Activated naive CD8-positive, alpha-beta T cell (primary cell): Measurements from ENCODE around the gene BCO2.

ENCODE experiments used
- H3K27ac Mint-ChIP-seq: one replicate; pipeline ENCODE4 v1.8.0; 2021; ENCODE audit warnings: mixed read lengths
- H3K27me3 Mint-ChIP-seq: one replicate; pipeline ENCODE4 v1.8.0; 2021; ENCODE audit warnings: mixed read lengths
- H3K36me3 Mint-ChIP-seq: one replicate; pipeline ENCODE4 v1.8.0; 2021; ENCODE audit warnings: mixed read lengths
- H3K4me1 Mint-ChIP-seq: one replicate; pipeline ENCODE4 v1.8.0; 2021; ENCODE audit warnings: low read depth, mixed read lengths
- H3K4me3 Mint-ChIP-seq: one replicate; pipeline ENCODE4 v1.8.0; 2021; ENCODE audit warnings: mild to moderate bottlenecking, mixed read lengths
- H3K9me3 Mint-ChIP-seq: one replicate; pipeline ENCODE4 v1.8.0; 2021; ENCODE audit warnings: low read depth, mixed read lengths

The BCO2 gene

DNA sequence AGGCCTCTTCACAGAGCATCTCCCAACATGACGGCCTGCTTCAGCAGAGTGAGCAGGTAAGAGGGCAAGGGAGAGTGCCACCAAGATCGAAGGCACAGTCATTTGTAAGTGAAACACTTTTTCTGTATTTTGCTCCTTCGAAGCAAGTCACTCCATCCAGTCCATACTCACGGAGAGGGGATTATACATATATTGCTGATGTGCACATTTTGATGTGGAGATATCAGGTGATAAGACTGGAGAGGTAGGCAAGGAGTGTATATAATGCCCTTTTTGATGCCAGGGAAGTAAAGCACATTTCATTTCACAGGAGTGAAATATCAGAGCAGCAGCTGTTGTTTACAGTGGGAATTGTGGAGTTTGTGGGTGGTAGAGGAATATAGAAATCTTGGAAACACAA, 62.1 kb downstream of the BCO2 start:
- Mint-ChIP-seq H3K36me3 (peaks cover 25% of the 10 kb centered on the region), H3K9me3 (no peaks in the 10 kb centered on the region), H3K27me3 (no peaks in the 10 kb centered on the region)

DNA sequence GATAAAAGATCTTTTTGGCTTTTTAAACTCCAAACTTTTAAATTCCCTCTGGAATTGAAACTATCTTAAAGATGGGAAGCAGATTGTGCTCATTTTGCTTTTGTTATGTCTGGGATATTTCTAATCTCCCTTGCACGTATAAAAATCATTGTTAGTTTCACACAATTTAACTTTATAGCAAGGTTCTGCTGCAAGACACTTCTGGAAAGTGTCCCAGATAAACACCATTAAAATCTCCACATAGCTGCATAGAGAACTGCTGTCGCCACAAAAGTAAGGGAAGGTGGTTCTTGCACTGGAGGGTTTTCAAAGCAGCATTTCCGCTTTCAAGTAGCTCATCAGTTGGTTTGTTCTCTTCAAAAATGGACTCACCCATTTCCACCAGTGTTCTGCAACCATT, 62.7 kb downstream of the BCO2 start:
- H3K36me3 Mint-ChIP-seq = peaks cover 30% of the 10 kb centered on the region
- no peak overlapping the region for H3K27ac Mint-ChIP-seq
- H3K9me3 Mint-ChIP-seq = no peaks in the 10 kb centered on the region
- H3K4me3 Mint-ChIP-seq = no peak overlapping the region
- no peaks in the 10 kb centered on the region for H3K27me3 Mint-ChIP-seq
- H3K4me1 Mint-ChIP-seq = no peaks in the 10 kb centered on the region

More for the DNA sequence above, 62.1 kb downstream of the BCO2 start:
- Mint-ChIP-seq H3K27ac (no peak overlapping the region), H3K4me1 (no peaks in the 10 kb centered on the region), H3K4me3 (no peak overlapping the region)

DNA sequence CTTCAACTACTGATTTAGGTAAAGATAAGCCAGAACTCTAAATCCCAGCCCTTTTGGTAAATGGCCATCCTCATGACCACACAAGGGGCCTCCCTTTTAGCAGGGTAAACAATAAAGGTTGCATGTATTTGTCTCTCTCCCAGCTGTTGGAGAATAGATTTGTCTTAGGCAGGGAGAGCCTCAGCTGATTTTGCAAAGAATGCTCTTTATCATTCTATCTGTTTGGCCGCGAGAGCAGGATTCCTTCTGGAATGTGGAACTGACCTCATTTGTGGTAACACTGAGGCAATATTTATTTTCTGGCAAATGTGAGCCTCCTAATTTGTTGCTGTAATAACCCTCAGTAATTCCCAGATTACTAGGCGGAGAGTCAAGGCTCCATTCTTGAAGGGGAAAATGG, 66.2 kb downstream of the BCO2 start:
- H3K27me3 Mint-ChIP-seq = no peaks in the 10 kb centered on the region
- H3K36me3 Mint-ChIP-seq = peaks cover 32% of the 10 kb centered on the region
- no peaks in the 10 kb centered on the region for H3K4me1 Mint-ChIP-seq

DNA sequence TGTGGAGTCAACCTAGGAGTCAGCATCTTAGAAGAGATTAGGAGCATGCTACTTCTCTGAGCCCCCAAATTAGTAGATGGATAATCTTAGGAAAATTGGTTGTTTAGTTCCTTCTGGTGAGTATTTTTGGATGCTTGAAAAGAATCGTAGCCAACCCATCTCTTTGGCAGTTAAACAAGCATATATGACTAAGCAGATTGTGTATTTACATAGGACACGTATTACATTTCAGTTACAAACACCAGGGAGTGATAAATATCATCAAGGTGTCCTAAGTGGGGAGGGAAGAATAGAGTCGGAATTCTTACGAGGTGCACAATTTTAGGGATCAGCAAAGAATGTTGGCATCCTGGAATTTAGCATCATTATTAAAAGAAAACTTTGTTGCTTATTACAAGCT, 71.9 kb downstream of the BCO2 start:
- peaks cover 12% of the 10 kb centered on the region for H3K9me3 Mint-ChIP-seq
- peaks cover 11% of the 10 kb centered on the region for H3K36me3 Mint-ChIP-seq
- H3K27ac Mint-ChIP-seq = no peak overlapping the region
- no peaks in the 10 kb centered on the region for H3K27me3 Mint-ChIP-seq
- no peak overlapping the region for H3K4me3 Mint-ChIP-seq
- H3K4me1 Mint-ChIP-seq = no peaks in the 10 kb centered on the region

More for the DNA sequence above, 66.2 kb downstream of the BCO2 start:
- no peak overlapping the region for H3K27ac Mint-ChIP-seq
- H3K4me3 Mint-ChIP-seq = no peak overlapping the region
- H3K9me3 Mint-ChIP-seq = peaks cover 10% of the 10 kb centered on the region

DNA sequence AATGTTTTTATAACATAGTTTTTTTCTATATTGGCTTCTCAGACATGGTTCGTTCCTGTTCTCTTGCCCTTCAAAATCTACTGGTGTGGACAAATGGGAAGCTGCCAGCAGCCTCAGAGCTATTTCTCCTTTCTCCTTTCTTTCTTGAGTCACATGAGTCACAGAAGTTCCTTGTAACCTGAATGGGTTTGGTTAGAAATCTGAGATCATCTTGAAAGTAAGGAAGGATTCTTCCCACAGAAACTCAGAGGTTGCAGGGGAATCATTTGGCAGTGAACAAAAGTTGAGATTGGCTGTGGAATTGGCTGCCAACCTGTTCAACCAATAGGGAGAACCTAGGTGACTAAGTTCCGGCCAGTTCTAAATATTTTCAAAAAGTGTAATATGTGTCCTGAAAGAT, 72.9 kb downstream of the BCO2 start:
- Mint-ChIP-seq H3K27ac (no peak overlapping the region), H3K4me1 (no peaks in the 10 kb centered on the region), H3K36me3 (peaks cover 9% of the 10 kb centered on the region), H3K9me3 (peaks cover 12% of the 10 kb centered on the region), H3K27me3 (no peaks in the 10 kb centered on the region), H3K4me3 (no peak overlapping the region)

DNA sequence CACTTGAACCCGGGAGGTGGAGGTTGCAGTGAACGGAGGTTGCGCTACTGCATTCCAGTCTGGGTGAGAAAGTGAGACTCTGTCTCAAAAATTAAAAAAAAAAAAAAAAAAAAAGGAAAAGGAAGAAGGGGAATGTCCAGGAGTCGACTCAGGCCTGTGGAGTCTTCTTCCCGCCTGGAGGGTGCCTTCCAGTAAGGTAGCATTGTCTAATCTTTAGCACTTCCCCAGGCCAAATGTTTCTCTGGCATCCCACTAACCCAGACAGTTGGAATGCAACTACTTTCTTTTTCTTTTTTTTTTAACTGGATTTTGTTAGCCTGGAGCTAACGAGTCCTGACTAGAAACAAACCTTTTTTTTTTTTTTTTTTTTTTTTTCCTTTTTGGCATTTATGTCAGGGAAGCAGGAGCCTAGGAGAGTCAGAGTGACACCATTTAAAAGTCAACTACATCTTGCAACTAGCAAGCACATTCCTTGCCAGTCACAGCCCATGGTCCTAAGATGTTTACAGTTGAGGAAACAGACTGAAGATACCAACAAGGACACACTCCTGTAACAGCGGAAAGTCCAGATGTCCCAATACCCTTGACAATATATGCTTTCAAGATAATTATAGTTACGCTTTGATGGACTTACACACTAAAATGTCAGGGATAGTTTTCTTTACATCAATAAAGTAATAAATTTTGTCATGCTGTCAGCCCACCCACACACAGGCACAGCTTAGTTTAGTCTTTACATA, 74.7 kb downstream of the BCO2 start:
- peaks cover 11% of the 10 kb centered on the region for H3K9me3 Mint-ChIP-seq
- H3K27ac Mint-ChIP-seq = no peak overlapping the region
- H3K4me3 Mint-ChIP-seq = no peak overlapping the region
- no peaks in the 10 kb centered on the region for H3K4me1 Mint-ChIP-seq
- no peaks in the 10 kb centered on the region for H3K27me3 Mint-ChIP-seq
- H3K36me3 Mint-ChIP-seq = peaks cover 2% of the 10 kb centered on the region

DNA sequence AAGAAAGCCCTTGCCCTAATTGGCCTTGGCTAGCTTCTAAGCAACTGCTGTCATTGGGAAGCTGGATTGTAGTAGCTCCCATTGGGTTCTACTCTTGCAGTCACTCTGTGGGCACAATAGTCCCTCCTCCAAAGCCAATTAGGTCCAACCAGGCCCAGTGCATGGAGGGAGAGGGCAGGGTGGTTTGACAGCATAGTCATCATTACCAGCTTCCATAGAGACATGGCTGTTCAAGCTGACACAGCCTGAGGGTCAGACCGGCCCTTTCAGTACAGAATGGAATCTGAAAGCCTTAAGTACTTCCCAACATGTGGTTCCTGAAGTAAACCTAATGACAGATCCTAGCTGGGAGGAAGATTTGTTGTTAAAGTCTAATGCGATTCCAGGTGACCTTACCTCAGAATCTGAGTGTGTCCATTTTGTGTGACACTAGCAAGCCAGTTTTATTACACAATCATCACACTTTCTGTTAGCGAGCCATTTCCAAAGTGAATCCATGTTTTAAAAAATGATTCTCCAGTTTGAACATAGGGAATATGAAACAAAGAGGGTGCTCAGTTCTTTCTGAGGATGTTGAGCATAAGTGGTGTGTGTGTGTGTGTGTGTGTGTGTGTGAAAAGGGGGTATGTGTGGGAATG, 78.4 kb downstream of the BCO2 start:
- H3K36me3 Mint-ChIP-seq = peaks cover 2% of the 10 kb centered on the region
- H3K27ac Mint-ChIP-seq = no peak overlapping the region
- no peaks in the 10 kb centered on the region for H3K4me1 Mint-ChIP-seq
- H3K4me3 Mint-ChIP-seq = no peak overlapping the region
- H3K27me3 Mint-ChIP-seq = no peaks in the 10 kb centered on the region
- no peaks in the 10 kb centered on the region for H3K9me3 Mint-ChIP-seq

DNA sequence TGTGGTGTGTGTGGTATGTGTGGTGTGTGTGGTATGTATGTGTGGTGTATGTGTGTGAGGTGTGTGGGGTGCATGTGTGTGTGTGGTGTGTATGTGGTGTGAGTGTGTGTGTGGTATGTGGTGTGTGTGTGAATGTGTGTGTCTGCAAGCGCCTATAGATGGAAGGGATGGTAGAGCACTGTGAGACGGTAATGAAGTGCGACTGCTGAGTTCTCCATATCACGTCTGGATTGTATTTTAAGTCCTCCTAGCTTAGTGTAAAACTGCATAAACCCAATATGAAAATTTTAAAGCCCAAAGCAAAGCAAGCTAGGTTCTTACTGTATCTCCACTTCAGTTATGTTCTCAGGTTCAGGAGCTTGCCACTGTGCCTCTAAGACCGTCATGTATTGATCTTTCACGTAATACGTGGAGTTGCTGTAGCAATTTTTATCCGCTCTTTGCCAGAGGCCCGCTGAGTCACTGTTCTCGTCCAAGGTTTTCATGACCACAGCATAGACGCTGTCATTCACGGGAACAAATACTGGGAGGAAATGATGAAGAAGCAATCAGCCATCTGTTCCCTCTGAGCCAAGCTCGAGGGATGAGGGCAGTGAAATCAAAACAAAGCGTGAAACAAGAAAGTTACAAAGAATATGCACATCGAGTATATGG, 79.9 kb downstream of the BCO2 start:
- H3K4me1 Mint-ChIP-seq = no peaks in the 10 kb centered on the region
- H3K9me3 Mint-ChIP-seq = no peaks in the 10 kb centered on the region
- H3K27ac Mint-ChIP-seq = no peak overlapping the region
- peaks cover 2% of the 10 kb centered on the region for H3K36me3 Mint-ChIP-seq
- no peaks in the 10 kb centered on the region for H3K27me3 Mint-ChIP-seq
- H3K4me3 Mint-ChIP-seq = no peak overlapping the region

DNA sequence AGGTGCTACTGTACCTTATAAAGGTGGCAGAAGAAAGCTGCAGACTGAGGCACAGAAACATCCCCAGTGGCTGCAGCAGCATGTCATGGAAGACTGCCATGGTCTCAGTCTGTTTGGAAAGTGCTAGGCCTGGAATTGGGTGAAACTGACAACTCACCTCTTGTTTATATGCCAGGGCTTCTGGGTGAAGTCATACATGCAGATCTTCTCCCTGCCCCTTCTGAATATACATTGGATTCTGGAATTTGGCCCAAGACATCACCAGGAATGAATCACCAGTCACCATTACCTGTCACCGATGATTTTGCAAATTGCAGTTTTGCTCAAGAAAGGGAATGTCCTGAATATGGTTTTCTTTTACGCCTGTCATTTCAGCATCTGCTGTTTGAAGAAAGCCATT, 85.2 kb downstream of the BCO2 start, which contains the start of gene PLET1:
PLET1 (minus strand) TSS at position 371 of the 400 bp plus-strand sequence; CDS start at position 100, 271 bp downstream.
- Mint-ChIP-seq H3K4me3 (no peak within 1 kb of the TSS), H3K9me3 (no peaks in the 10 kb centered on the region), H3K27ac (no peak within 1 kb of the TSS), H3K27me3 (no peaks in the 10 kb centered on the region), H3K4me1 (no peaks in the 10 kb centered on the region), H3K36me3 (no peaks in the 10 kb centered on the region)

DNA sequence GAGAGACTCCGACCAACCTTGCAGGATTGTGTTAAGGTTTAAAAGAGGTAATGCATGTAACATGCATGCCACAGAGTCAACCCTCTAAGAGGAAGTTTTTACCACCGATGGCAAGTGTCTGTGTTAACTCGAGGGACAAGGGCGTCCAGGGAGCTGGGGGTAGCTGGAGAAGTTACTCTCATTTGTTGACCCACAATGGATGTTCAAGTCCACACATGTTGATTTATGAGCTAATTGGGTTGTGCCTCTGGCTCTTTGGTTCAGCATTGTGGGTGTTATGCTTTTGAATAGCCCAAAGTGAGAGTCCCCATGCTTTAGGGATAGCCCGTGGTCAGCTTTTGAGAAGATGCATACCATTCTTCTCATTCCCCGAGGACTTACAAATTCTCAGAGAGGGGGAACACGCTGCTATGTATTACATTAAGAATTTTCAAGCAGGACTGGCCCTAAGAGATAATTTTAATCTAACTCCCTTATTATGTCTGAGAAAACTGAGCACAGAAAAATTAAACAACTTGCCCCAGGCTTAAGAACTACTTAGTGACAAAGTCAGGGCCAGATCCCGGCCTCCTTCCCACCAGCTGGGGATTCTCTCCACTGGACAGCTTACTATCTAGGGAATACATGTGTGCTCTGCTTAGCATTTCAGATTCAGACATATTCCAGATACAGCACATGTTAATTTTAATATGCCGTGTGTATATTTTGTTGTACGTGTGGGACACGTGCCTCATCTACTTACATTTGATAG, 90.5 kb downstream of the BCO2 start:
- Mint-ChIP-seq H3K36me3 (peaks cover 3% of the 10 kb centered on the region), H3K27ac (no peak overlapping the region), H3K4me1 (no peaks in the 10 kb centered on the region), H3K27me3 (no peaks in the 10 kb centered on the region), H3K4me3 (no peak overlapping the region), H3K9me3 (no peaks in the 10 kb centered on the region)

DNA sequence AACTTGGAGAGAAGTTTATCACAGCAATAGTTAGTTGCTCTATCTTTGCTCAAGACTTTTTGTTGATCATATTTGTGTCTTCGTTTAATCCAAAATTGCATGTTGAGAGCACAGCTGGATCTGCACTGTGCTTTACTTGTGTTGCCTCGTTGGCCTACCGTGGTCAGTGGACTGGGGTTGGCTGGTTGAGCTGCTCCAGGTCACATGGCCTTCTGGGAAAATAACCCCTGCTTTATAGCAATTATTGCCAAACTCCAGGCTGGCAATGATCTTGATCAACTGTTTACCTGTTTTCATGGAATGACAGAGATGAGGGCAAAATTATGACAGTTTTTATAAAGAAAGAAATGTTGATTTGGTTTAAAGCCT, 91.1 kb downstream of the BCO2 start:
- no peak overlapping the region for H3K27ac Mint-ChIP-seq
- H3K36me3 Mint-ChIP-seq = peaks cover 3% of the 10 kb centered on the region
- H3K27me3 Mint-ChIP-seq = no peaks in the 10 kb centered on the region
- no peak overlapping the region for H3K4me3 Mint-ChIP-seq
- no peaks in the 10 kb centered on the region for H3K4me1 Mint-ChIP-seq
- no peaks in the 10 kb centered on the region for H3K9me3 Mint-ChIP-seq

DNA sequence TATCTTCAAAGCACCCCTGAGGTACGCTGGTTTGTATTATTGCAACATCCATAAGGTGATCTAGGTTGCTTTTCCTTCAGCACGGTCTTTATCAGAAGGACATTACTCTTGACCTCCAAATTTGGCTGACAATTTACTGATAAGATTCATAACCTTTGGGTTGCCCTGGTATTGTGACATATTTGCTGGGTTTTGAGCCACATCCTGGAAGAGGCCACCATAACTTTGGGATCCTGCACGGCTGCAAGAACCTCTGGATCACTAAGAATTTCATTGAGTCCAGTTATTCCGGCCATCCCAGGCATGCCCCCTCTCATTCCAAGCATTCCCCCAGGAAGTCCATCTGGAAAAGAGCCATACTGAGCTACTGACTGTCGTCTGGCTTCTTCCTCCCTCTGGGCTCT, 91.9 kb downstream of the BCO2 start:
- Mint-ChIP-seq H3K9me3 (no peaks in the 10 kb centered on the region), H3K27me3 (no peaks in the 10 kb centered on the region), H3K4me1 (no peaks in the 10 kb centered on the region), H3K27ac (no peak overlapping the region), H3K36me3 (peaks cover 3% of the 10 kb centered on the region), H3K4me3 (no peak overlapping the region)

DNA sequence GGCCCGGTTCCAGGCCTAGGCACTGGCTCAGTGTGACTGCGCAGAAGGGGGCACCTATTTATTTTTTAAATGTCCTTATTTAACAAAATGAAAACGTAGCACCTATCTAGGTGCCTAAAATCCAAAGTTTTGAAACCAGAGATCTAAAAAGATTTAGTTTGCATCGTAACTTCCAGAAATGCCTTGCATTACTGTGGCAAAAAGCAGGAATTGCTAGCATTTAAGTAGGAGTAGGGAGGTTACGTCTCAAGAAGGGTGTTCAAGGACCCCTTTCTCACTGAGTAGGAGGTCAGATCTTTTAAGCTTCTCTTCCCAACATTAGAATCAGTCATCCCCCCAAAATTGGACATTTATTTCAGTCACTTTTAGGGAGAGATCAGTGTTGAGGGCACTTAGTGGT, 93.1 kb downstream of the BCO2 start:
- Mint-ChIP-seq H3K4me1 (no peaks in the 10 kb centered on the region), H3K36me3 (peaks cover 3% of the 10 kb centered on the region), H3K9me3 (no peaks in the 10 kb centered on the region), H3K27me3 (no peaks in the 10 kb centered on the region), H3K4me3 (no peak overlapping the region), H3K27ac (no peak overlapping the region)
